WI38 (cell line): ENCODE data around the gene NOS1AP.

Experiments used
- H3K4me3 ChIP-seq: 2 replicates; pipeline ENCODE4 v1.5.1; 2011; ENCODE audit warnings: low read depth, mild to moderate bottlenecking, control low read depth, low read length
- TF ChIP-seq, protein P1 (sequence below): IDR thresholded peaks from 2 replicates; pipeline ENCODE4 v1.5.1; 2012; ENCODE audit warnings: low read depth, mild to moderate bottlenecking, control low read depth, low read length

The NOS1AP gene

DNA sequence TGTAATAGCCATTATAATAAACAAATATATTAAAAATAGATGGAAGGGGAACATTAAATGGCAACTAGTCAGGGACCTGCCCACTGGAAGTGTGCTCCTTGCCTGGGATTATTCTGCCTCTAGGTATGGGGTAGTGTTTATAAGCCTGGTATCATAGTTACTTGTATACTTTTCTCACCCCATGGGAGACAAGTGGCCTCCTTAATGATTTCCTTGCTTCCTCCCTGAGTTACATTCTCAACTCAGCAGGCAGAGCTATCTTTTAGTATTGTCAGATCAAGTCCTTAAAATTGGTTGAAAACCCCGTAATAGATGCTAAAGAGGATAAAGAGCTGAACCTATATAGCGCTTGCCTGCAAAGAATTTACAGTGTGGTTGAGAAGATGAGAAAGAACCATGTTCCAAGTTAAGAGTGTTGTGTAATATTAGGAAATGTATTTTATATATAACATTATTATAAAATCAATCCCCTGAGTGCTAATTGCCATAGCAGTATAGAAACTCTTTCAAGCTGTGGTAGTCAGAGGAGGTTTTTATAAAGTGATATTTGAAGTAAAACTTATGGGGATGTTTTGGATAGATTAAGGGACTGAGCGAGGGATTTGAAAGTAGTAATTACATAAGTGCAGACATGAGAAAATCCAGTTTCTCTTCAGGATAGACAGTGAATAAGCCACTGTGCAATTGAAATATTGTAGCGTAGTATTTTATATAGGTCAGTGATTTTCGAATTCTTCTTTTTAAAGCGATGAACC lies 200.7 kb downstream of the NOS1AP start:
- TF ChIP-seq, protein P1, sequence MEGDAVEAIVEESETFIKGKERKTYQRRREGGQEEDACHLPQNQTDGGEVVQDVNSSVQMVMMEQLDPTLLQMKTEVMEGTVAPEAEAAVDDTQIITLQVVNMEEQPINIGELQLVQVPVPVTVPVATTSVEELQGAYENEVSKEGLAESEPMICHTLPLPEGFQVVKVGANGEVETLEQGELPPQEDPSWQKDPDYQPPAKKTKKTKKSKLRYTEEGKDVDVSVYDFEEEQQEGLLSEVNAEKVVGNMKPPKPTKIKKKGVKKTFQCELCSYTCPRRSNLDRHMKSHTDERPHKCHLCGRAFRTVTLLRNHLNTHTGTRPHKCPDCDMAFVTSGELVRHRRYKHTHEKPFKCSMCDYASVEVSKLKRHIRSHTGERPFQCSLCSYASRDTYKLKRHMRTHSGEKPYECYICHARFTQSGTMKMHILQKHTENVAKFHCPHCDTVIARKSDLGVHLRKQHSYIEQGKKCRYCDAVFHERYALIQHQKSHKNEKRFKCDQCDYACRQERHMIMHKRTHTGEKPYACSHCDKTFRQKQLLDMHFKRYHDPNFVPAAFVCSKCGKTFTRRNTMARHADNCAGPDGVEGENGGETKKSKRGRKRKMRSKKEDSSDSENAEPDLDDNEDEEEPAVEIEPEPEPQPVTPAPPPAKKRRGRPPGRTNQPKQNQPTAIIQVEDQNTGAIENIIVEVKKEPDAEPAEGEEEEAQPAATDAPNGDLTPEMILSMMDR, result no peak
- H3K4me3 ChIP-seq, result no peak overlapping the region

DNA sequence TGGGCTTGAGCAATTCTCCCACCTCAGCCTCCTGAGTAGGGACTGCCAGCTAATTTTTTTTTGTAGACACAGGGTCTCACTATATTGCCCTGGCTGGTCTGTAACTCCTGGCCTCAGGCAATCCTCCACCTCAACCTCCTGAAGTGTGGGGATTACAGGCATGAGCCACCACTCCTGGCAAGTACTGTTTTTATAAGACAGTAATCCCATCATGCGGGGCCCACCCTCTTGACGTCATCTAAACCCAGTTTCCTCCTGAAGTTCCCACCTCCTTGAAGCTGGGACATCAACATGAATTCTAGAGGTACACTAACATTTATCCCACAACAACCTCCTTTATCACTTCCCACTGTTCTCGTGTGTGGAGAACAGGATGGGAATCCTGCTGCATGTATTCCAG lies 202.5 kb downstream of the NOS1AP start:
- H3K4me3 ChIP-seq, result no peak overlapping the region
- TF ChIP-seq, protein P1, result no peak

DNA sequence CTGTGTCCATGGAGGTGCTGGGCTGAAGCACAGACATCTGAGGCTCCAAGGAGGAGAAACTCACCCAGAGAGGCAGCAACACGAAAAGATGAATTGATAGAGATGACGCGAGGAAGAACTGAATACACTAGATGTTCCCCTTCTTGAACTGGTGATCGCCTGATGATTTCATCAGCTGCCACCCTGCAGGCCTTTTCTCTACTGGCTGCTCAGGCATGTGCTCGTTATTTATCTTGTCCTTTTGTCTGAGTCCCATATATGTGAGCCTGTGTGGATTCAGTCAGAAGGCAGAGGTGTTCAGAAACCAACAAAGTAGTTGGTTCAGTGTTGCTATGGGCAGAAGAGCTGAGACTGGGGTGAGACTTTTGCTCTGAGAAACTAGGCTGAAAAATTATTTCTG lies 202.9 kb downstream of the NOS1AP start:
- TF ChIP-seq, protein P1, result no peak
- H3K4me3 ChIP-seq, result no peak overlapping the region

DNA sequence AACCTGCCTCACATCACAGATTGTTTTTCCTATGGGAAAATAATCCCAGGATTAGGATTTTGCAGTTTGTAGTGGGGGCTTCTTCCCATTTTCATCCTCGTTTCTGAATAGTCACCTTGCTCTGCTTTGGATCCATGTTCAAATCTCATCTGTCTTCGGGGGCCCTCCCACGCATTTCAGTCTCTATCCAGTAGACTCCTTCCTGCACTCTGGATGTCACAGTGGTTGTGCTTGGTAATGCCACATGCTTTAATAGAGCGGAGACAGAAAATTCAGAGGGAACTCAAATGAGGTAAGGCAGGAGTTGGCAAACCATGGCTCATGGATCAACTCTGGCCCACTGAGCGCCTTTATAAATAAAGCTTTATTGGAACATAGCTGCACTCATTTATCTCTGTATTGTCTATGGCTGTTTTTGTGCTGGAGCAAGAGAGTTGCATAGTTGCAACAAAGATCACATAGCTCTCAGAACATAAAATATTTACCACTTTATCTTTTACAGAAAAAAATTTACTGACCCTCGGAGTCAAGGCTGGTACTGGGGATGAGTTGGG lies 206.2 kb downstream of the NOS1AP start:
- TF ChIP-seq, protein P1, result no peak

DNA sequence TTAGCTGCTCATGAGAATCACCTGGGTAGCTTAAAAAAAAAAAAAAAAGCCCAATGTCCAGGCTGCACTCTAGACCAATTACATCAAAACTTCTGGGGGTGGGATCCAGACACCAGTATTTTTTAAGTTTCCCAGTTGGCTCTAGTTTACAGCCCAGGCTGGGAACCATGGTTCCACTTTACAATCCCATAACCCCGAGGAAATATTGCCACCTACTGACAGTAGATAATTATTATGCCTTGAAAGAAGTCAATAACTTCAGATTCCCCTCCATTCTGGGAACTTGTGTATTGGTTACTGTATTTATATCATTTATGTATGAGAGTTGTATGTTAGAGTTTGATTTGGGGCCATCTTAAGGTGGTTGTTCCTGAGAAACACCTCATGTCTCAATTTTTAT lies 207.0 kb downstream of the NOS1AP start:
- TF ChIP-seq, protein P1, result no peak
- H3K4me3 ChIP-seq, result no peak overlapping the region

More for the DNA sequence above, 206.2 kb downstream of the NOS1AP start:
- no peak overlapping the region for H3K4me3 ChIP-seq

DNA sequence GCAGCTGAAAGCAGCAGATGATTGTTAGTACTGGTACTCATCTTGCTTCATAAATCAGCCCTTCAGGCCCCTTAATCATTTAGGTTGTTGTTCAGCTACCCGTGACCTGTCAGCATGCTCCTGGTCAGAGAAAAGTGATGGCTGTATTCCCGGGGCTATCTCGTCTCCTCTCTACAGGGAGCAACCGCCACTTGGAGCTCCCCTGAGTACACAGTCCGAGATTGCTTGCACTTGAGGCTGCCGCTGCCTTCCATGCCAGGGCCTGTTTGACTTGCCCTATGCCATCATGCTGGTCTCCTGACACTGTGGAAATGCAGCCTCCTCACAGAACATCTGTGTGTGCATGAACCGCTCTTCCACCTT lies 209.6 kb downstream of the NOS1AP start:
- no peak overlapping the region for H3K4me3 ChIP-seq
- TF ChIP-seq, protein P1, result no peak

DNA sequence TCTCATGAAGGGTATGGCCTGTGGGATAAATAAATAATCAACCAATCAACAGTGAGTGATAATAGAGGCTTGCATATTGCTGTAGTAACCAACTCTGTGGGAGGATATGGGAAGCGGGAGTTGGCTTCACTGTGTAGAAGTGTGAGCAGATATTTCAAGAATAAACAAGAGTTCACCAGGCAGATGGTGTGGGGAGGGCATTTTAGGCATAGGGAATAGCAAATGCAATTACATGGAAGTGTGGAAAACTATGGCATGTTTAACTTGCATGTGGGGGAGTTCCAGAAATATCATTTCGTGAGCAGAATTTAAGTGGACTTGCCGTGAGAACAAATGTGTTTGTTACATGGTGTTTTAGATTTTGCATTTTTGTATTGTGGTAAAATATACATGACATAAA lies 211.9 kb downstream of the NOS1AP start:
- TF ChIP-seq, protein P1, result no peak
- no peak overlapping the region for H3K4me3 ChIP-seq
